Stimulated activated CD4-positive, alpha-beta T cell treated with anti-CD3 and anti-CD28 coated beads, Interleukin-12 subunit alpha, Interleukin-12 subunit beta, amount 100 ng/mL, for 4 hours (primary cell): ENCODE measurements around the gene VANGL2.

Experiments used
- DNase-seq: peaks from one replicate; pipeline ENCODE4 v3.0.0-alpha.2; 2020

The VANGL2 gene

GRCh38 chr1:160429702-160430535, 29.6 kb downstream of the VANGL2 start:
- no peak for DNase-seq

DNA sequence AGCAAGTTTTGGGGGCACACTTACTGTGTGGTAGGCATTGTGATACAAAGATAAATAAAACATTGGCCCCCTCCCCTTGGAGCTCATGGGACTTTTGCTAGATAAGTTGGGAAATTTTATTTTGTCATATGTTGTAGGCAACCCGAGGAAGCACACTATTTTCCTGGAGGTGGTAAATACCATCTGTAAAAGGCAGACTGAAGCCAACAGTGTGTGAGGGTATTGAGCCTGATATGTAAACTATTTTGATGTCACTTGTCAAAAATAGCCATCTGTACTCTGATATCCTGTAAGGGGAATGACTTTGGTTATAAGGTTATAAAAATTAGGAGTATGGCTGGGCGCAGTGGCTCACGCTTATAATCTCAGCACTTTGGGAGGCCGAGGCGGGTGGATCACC, 30.6 kb downstream of the VANGL2 start:
- DNase-seq = no peak

- no peak for DNase-seq
Measured at GRCh38 chr1:160431571-160431970, 31.2 kb downstream of the VANGL2 start.

DNA sequence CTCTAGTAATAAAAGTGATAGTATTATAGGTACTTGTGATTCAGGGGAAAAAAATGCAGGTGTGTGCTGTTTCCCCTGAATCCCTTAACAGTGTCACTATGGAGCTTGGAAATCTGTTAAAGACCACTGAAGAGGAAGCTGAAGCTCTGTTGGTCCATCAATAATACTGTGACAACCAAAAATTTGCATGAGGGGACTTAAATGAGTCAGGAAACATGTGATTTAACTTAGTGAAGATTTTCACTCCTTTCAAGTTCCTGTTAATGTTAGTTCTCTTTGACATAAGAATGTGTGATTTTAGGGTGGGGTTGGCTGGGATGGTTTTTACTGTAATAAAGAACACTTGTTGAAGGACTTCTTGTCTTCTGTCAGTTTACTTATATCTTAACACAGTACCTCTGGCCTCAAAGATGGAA, 32.0 kb downstream of the VANGL2 start:
- DNase-seq = no peak

DNA sequence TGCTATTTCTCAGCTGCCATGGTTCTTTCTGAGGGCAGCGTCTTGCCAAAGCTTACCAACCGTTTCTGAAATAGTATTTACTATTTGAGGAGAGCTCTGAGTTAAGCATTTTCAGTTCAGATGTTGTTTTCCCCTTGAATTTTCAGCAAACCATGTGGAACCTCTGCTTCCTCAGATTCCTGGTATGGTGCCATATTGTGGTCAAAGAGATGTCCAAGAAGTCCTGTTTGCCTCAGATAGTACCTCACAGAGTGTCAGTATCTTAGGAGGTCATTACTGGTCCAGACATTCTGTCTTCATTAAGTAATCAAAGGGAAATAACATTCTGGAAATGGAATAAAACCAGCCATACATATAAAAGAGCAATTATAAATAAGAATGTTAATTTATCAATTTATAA, 36.6 kb downstream of the VANGL2 start:
- no peak for DNase-seq

GRCh38 chr1:160437432-160438316, 37.3 kb downstream of the VANGL2 start:
- no peak for DNase-seq

GRCh38 chr1:160438317-160438918, 38.1 kb downstream of the VANGL2 start:
- no peak for DNase-seq

GRCh38 chr1:160438935-160439334, 38.6 kb downstream of the VANGL2 start:
- DNase-seq = no peak

- no peak for DNase-seq
Measured at GRCh38 chr1:160439718-160440117, 39.4 kb downstream of the VANGL2 start.

- no peak for DNase-seq
Measured at GRCh38 chr1:160446945-160447600, 46.7 kb downstream of the VANGL2 start.

- no peak for DNase-seq
Measured at GRCh38 chr1:160449494-160449893, 49.1 kb downstream of the VANGL2 start.

DNA sequence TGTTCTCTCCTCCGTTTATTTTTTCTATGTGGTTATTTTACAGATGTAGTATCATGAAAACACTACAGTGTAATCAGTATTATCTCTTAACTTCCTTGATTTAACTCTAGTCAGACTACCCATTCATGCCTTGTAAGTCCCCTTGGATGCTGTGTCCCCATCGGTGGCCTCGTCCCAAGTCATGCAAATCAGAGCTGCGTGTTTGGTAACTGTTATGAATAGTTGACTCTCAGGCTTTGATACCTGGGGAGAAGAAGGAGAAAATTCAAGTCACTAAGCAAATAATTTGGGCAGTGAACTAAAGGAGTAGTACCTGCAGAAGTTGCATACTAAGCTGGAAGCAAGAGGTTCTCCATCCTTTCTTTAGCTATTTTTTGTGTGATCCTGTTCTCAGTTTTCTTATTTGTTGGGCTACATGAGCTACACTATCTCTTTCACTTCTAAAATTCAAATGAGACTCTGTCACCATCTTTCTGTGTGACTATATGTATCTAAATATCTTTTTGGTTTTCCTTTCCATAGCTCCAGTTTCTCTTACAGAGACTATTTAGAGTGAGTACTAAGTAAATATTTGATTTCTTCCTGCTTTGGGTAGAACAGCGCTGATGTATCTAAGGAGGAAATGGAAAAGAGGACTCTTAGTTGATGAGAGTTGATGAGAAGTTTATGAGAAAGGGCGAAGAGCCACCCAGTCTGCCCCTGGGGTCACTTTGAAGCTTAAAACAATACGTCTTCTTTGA, 50.9 kb downstream of the VANGL2 start:
- DNase-seq = no peak

GRCh38 chr1:160451859-160452232, 51.5 kb downstream of the VANGL2 start:
- no peak for DNase-seq

DNA sequence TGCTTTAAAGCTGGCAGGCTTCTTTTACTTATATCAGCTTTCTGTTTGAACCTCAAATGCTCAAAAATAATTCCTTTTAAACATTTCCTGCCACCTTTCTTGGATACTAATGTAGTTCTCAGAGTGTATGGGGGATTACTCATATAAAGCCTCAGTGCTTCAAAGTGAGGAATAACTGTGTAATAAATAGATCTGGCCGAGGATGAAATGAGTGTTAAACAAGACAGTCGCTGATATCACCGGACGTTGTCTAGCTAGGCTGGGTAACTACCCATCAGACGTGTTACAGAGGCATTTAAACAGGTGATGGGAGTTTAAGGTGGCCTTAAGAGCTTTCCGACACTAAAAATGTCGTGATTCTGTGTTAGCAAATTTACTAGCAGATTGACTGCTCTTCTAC, 53.1 kb downstream of the VANGL2 start:
- no peak for DNase-seq

DNA sequence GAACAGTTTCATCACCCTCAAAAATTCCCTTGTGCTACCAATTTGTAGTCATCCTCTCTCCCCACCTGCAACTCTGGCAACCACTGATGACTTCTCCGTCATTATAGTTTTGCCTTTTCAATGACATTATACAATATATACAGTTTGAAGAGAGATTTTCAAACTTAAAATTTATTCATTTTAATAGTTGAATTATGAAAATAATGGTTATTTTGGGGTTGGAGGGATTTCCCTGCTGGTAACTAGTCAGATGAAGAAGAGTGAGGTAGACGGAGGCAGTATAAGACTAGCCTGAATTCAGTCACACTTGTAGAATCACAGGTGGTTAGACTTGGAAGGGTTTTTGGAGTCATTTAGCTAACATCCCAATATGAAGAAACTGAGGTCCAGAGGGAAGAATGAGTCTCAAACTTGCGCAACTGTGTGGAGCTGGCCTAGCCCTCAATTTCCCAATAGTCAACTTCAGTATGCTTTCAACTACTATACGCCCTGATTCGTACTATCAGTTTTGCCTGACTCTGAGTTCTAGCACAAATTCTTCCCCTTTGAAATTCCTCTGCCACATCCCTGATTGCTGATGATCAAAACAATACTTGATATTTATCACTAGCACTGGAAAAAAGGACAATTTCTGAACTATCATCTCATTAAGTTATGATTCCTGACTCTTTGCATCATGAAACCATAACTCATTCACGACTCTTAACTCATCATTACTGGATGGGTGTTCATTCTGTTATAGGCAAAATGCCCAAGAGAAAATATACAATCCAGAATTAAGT, 54.2 kb downstream of the VANGL2 start:
- no peak for DNase-seq

GRCh38 chr1:160455153-160455517, 54.8 kb downstream of the VANGL2 start:
- no peak for DNase-seq

- no peak for DNase-seq
Measured at GRCh38 chr1:160459056-160459455, 58.7 kb downstream of the VANGL2 start.

DNA sequence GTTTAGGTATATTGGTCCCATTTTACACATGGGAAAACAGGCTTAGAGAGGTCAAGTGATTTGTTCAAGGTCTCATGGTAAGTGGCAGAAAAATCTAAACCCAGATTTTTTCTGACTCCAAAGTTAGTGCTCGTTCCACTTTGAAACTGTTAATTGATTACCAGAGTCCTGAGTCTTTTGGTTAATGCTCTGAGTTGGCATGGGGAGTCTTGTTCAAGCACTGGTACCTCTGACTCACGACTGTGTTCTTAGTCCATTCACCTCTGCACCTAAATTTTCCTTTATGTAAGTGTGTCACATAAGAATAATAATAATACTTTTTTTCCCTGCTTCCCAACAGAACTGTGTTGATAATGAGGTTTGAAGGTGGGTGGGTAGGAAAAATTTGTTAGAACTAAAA, 59.3 kb downstream of the VANGL2 start:
- no peak for DNase-seq

DNA sequence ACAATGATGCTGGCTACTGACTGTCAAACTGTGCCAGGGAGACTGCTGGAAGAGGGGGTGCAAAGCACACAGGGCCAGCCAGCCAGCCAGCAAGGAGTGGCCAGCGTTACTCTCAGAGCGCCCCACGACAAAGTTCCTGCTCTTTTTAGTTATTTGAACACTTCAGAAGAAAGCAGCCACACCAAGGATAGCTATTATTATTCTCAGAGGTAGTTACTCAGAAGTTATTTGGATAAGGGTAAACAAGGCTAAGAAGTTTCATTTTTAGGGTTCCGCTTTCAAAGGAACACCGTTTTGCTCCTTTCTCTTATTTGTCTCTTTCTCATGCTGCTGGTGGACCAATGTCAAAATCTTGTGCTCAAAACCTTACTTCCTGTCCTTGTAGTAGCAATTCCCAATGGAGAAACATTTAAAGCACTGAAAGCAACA, 59.9 kb downstream of the VANGL2 start:
- DNase-seq = no peak

DNA sequence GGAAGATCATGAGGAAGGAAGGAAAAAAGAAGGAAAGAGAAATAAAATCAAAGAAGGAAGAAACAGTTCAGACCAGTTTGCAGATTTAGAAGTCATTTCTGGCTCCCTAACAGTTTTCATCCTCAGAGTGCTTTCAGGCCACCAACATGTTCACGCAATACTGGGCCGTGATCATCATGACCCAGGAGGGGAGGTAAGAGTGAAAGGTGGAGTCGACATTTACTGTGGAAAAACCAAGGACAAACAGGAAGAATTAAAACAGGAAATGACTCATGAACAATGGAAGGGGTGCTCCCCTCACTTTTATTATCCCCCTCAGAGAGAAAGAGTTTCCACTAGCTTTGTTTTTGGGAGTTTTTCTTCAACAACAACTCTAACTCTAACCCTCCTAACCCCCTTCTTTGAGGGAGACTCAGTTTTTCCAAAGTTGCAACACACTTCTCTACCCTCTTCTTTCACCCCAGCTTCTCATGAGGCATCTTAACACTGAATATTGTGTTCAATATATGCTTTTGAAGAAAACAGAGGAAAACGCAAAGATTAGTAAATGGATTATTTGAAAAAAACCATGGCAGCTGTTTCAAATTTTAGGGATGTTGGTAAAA, 60.4 kb downstream of the VANGL2 start:
- no peak for DNase-seq

DNA sequence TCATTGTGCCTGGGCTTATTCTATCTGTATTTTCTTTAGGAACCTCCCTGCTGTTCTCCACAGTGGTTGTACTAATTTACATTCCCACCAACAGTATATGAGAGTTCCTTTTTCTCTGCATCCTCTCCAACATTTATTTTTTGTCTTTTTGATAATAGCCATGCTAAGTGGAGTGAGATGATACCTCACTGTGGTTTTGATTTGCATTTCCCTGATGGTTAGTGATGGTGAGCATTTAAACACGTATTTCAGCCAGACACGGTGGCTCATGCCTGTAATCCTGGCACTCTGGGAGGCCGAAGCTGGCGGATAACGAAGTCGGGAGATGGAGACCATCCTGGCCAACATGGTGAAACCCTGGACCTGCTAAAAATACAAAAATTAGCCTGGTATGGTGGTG, 64.8 kb downstream of the VANGL2 start:
- no peak for DNase-seq
